Myocyte (in vitro differentiated cells): Measurements from ENCODE around the gene PLXNA3. TPM values are rescaled to one million over a fixed set of nuclear protein-coding genes. Genes with fewer than 3 reads are reported as not detected.

ENCODE experiments used
- DNase-seq: peaks from one replicate; pipeline ENCODE4 v3.0.0-alpha.2; 2012; ENCODE audit warnings: low read depth
- total RNA-seq: library from RNA; depleted of rRNA; stranded (reverse); fragments of >200 nt; gene quantifications from 2 replicates; pipeline ENCODE4 v1.2.3, GENCODE V29; 2014

The PLXNA3 gene
- total RNA-seq, 1 donor from 2014 or later, result 11.7 TPM

DNA sequence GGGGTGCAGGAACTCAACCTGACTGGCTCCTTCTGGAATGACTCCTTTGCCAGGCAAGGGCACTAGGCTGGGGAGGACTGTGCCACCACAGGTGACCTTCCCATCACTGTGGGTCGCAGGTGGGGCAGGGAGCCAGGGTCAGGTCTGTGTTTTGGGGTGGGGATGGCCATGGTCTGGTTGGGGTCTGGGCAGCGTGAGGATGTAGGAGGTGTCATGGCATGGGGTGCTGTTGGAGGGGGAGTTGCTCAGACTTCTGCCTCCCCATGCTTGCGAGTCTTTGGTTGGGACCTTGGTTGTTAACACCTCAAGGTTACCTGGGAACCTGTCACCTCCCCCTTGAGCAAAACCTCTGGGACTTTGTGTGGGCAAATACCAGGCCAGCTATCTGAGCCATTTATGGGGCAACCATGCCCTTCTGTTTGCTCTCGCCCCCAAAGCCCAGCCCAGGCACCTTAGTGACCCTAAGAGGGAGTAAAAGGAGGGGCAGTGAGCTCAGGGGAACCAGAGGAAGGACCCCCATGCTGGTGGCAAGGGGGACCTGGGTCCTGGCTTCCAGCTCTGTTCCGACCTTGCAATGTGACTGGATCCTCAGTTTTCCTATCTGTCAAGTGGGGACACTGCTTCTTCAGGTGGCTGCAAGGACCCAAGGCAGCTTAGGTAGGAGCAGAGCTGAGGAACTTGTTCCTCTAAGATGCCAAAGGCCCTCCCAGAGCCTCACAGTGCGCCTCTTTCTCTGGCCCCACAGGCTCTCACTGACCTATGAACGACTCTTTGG is 23.5 kb upstream of the PLXNA3 start:
- no peak for DNase-seq

- DNase-seq, result no peak
Measured at GRCh38 chrX:154435171-154435733, 22.8 kb upstream of the PLXNA3 start.

DNA sequence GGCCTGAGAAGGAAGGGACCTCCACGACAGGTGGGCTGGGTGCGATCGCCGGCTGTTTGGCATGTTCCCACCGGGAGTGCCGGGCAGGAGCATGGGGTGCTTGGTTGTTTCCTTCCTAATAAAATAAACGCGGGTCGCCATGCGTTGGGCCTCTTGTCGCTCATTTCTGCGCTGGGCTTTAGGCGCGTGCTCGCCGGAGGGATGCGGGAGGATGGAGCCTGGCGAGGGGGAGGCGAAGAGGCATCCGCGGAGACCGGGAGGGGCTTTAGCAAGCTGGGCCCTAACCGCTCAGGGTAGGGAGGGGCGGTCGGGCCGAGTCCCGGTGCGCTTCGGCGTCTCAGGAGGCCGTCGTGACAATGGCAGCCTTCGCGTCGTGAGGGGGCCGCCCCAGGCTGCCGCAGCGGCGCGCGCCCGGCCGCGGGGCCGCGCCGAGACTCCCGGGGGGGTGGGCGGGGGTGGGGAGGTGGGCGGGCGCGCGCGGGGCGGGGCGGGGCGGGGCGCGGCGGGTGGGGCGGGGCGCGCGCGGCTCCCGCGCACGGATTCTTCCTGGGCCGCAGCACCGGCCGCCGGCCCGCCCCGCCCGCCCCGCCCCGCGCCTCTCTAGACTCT is 21.6 kb upstream of the PLXNA3 start:
- DNase-seq, result no peak

GRCh38 chrX:154436983-154437752 is 20.9 kb upstream of the PLXNA3 start, which contains the start of gene GDI1:
Gene GDI1 (plus strand): TSS chrX:154437154. CDS start chrX:154437255, 101 bp downstream.
- DNase-seq, result peak; percentile 49

DNA sequence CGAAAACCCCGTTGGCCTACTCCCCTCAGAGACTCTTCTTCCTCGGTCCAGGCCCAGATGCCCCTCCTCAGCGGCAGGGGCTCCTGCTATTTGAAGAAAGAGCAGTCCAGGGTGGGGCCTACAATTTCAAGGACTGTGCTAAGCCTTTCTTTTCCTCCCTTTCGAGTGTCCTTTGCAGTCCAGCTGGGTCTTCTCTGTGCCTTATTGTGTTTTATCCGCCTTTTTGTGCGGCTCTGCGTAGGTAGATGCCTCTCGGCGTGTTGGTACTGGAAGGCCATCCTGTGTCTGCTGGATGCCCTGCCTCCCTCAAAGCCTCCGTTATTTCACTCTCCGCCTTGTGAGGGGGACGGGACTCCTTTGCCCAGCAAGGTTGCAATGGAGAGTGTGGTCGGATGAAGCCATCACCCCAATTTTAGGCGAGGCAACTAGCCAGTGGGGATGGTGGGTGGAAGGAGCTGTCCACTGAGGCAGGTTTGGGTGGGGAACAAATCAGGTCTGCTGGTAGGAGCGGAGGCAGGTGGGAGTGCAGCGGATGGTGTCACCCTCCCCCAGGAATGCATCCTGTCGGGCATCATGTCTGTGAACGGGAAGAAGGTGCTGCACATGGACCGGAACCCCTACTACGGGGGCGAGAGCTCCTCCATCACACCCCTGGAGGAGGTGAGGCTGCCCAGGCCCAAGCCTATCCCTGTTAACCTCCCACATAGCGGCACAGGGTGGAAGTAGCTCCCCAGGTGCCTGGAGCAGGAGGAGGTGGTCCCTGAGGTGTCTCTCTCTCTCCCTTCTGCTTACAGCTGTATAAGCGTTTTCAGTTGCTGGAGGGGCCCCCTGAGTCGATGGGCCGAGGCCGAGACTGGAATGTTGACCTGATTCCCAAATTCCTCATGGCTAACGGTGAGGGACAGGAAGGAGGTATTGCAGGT is 19.8 kb upstream of the PLXNA3 start:
- no peak for DNase-seq

DNA sequence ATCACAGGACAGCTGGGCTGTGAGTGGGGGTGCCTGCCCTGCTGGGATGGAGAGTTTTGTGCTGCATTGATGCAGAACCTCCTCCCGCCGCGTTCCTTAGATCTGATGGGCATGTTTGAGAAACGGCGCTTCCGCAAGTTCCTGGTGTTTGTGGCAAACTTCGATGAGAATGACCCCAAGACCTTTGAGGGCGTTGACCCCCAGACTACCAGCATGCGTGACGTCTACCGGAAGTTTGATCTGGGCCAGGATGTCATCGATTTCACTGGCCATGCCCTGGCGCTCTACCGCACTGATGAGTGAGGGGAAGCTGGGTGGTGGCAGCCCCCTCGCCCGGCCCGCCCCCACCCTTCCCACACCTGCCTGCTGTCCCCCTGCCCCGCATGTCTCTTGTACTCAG is 18.2 kb upstream of the PLXNA3 start:
- no peak for DNase-seq

DNA sequence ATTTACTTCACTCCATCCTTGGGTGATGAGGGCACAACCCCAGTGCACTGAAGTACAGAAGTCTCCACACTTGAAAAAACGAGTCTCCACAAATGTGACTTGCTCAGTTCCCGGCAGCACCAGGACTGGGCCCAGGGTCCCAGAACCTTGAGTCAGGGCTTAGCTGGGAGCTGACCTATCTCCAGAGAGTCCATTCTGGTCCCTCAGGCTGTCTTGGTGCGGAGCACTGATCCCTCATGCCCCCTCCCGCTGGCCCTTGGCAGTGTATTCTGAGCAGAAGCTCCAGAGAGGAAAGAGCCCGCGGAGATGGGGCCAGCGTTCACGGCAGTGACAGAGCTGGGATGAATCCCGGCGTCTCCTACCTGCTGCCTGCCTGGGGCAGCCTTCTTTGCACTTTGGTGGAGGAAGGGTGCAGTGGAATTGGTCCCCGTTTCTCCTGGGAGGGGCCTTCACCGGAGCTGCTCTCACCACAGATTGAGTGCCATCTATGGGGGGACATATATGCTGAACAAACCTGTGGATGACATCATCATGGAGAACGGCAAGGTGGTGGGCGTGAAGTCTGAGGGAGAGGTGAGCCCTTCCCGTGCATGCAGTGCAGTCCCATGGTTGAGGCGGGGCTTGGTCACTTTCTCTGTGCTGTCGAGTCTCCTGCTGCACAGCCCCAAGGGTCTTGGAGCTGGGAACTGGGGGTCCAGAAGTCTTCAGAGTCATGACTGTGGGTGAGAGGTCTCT is 17.3 kb upstream of the PLXNA3 start:
- DNase-seq, result no peak

DNA sequence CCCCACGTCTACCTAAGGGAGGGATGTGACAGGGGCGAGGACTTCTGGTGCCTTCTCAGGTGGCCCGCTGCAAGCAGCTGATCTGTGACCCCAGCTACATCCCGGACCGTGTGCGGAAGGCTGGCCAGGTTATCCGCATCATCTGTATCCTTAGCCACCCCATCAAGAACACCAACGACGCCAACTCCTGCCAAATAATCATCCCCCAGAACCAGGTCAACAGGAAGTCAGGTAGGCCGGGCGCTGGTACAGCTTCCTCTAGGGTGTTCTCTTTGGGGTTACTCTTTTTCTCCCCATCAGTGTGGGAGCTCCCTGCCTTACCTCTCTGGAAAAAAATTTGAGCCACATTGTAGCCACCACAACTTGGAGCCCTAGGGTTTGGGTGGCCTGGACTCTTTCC is 16.5 kb upstream of the PLXNA3 start:
- no peak for DNase-seq

- DNase-seq, result no peak
Measured at GRCh38 chrX:154441984-154442707, 15.9 kb upstream of the PLXNA3 start.

- no peak for DNase-seq
Measured at GRCh38 chrX:154443479-154443910, 14.6 kb upstream of the PLXNA3 start.

DNA sequence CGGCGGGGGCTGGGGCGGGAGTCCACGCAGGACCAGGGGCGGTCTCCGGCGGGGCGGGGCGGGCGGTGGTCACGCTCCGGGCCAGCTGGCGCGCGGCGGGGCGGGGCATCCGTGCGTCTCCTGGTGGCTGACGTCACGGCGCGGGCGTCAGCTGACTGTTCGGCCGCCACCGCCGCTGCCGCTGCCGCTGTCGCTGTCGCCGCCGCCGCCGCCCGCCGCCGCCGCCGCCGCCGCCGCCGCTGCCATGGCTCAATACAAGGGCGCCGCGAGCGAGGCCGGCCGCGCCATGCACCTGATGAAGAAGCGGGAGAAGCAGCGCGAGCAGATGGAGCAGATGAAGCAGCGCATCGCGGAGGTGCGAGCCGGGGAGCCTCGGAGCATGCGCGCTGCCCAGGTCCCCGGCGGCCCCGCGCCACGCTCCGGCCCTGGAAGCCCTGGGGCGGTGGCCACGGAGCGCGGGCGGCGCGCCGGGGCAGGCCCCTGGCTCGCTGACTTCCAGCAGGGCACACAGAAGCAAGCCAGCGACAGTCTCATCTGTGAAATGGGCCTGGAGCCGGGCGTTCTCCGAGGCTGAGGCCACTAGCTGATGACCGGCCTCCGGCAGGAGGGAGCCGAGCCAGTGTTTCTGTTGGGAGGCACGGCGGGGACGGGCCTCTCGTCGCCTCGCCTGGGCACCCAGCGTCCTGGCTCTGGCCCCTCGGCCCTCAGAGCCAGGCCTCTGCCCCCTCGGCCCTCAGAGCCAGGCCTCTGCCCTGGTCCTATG is 13.9 kb upstream of the PLXNA3 start, which contains the start of gene FAM50A:
TSS of gene FAM50A (plus strand) at position 150 of the 763 bp plus-strand sequence. CDS start at position 245, 95 bp downstream.
- peak; percentile 68 for DNase-seq

GRCh38 chrX:154444755-154445246 is 13.3 kb upstream of the PLXNA3 start:
- DNase-seq, result no peak

GRCh38 chrX:154445776-154446175 is 12.3 kb upstream of the PLXNA3 start:
- no peak for DNase-seq

GRCh38 chrX:154446430-154446829 is 11.7 kb upstream of the PLXNA3 start:
- no peak for DNase-seq

GRCh38 chrX:154448484-154448883 is 9.6 kb upstream of the PLXNA3 start:
- no peak for DNase-seq

DNA sequence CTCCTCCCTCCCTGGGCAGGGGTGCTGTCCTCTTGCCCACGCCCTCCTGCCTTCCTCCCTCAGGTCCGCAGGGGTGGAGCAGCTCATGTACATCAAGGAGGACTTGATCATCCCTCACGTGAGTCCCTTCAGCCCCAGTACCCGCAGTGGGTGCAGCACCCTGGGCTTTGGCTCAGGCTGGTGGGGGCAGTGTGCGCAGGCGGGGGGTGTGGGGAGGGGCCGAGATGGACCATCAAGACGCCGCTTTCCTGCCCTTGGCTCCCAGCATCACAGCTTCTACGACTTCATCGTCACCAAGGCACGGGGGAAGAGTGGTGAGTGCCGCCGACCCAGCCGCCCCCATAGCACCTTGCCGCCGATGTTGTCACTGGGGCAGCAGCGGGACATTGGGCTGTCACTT is 8.5 kb upstream of the PLXNA3 start:
- no peak for DNase-seq

- DNase-seq, result no peak
Measured at GRCh38 chrX:154450312-154450711, 7.8 kb upstream of the PLXNA3 start.

DNA sequence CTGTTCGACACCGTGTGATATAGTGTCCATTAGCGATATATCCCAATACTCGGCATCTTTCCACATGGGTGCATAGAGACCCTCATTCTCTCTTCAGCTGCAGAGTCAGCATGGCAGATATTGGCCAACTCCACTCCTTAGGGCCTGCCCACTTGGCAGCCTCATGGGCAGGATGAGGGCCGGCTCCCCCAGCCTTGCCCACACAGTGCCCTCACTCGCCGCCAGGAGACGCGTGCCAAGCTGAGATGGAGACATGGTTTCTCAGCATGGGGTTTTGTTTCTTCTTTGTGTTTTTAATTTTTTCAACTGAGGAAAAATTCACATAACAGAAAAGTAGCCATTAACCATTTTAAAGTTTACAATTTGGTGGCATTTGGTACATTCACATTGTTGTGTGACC is 5.3 kb upstream of the PLXNA3 start:
- DNase-seq, result no peak
